Fibroblast of mammary gland (primary cell): ENCODE data around the gene PAPOLB.

Source experiments
- DNase-seq: peaks from one replicate; pipeline ENCODE4 v3.0.0-alpha.2; 2010; ENCODE audit warnings: low read depth
- H3K4me3 ChIP-seq: 2 replicates; pipeline ENCODE4 v1.5.1; 2011; ENCODE audit warnings: low read depth, mild to moderate bottlenecking, low read length, moderate library complexity; ENCODE audit not compliant: control insufficient read depth
- CTCF ChIP-seq: conservative IDR thresholded peaks from 2 replicates; pipeline ENCODE4 v1.5.1; 2011; ENCODE audit warnings: low read depth, low read length, inconsistent platforms; ENCODE audit not compliant: control insufficient read depth, insufficient read depth

PAPOLB gene

GRCh38 chr7:4883372-4884144 lies 21.7 kb upstream of the PAPOLB start, which contains the start of gene RADIL:
TSS of gene RADIL (minus strand) at chr7:4883716. CDS start at chr7:4878139, 5,577 bp downstream.
- peak; percentile 67 for TF ChIP-seq CTCF
- peak within 1 kb of the TSS; percentile 53 for H3K4me3 ChIP-seq
- DNase-seq = peak; percentile 89

- DNase-seq = no peak
- no peak for TF ChIP-seq CTCF
- peak overlapping the region; percentile 53 for H3K4me3 ChIP-seq
Observed at GRCh38 chr7:4883033-4883371, 21.2 kb upstream of the PAPOLB start.

- H3K4me3 ChIP-seq = peak overlapping the region; percentile 53
- no peak for TF ChIP-seq CTCF
- peak; percentile 92 for DNase-seq
Observed at GRCh38 chr7:4882169-4883032, 20.6 kb upstream of the PAPOLB start.

- H3K4me3 ChIP-seq = no peak overlapping the region
- peak; percentile 12 for DNase-seq
- TF ChIP-seq CTCF = no peak
Observed at GRCh38 chr7:4880218-4880617, 18.4 kb upstream of the PAPOLB start.

- no peak overlapping the region for H3K4me3 ChIP-seq
Observed at GRCh38 chr7:4879396-4880081, 17.7 kb upstream of the PAPOLB start.

More at GRCh38 chr7:4879396-4880081, 17.7 kb upstream of the PAPOLB start:
- no peak for TF ChIP-seq CTCF
- DNase-seq = no peak
